ENCODE results near the gene OR6Q1. TPM values are rescaled to one million over a fixed set of nuclear protein-coding genes. Genes with fewer than 3 reads are reported as not detected.

The OR6Q1 gene
- polyA plus RNA-seq, 1 donor (not counting 4 experiments of a cell fraction or from before 2014, with no cell fraction given), result not detected

GRCh38 chr11:58059007-58059350 is 28.2 kb downstream of the OR6Q1 start:
- dilution Hi-C loops (cut with MboI; ENCODE audit: extremely low pct_ligation_motif_present, low sequenced_read_pairs), result no loop called here
- Histone ChIP-seq H3K4me2 (ENCODE audit: control insufficient read depth, extremely low read depth, insufficient read depth, low read depth, low read length) (peak overlapping the region; percentile 34), H4K20me1 (ENCODE audit: control insufficient read depth, extremely low read depth, insufficient read depth, low read length) (no peaks in the 10 kb centered on the region), H3K36me3 (ENCODE audit: control insufficient read depth in 2 of 2, extremely low read depth in 1 of 2, insufficient read depth in 2 of 2, low read length in 2 of 2) (no peaks in the 10 kb centered on the region), H3K4me1 (ENCODE audit: control insufficient read depth, extremely low read depth, insufficient read depth, low read length) (peaks cover 42% of the 10 kb centered on the region), H3K4me3 (ENCODE audit: control insufficient read depth in 2 of 3, extremely low read depth in 1 of 3, insufficient read depth in 2 of 3, low read depth in 1 of 3, low read length in 3 of 3) (no peak overlapping the region), H2AFZ (ENCODE audit: control insufficient read depth, low read length) (no peak overlapping the region), H3K9me1 (ENCODE audit: control insufficient read depth, extremely low read depth, insufficient read depth, low read length) (no peaks in the 10 kb centered on the region), H3K27ac (ENCODE audit: control insufficient read depth, insufficient read depth, low read length) (peak overlapping the region; percentile 45), H3K79me2 (ENCODE audit: control insufficient read depth, insufficient read depth, low read length) (no peaks in the 10 kb centered on the region), H3K9ac (ENCODE audit: control insufficient read depth, extremely low read depth, insufficient read depth, low read length) (peak overlapping the region; percentile 19), H3K9me3 (ENCODE audit: control insufficient read depth, low read depth, low read length) (no peaks in the 10 kb centered on the region), H3K27me3 (ENCODE audit: control insufficient read depth, extremely low read depth, insufficient read depth, low read length) (no peaks in the 10 kb centered on the region)
- DNase-seq (ENCODE audit: low read depth, low spot score) (peak; percentile 48), FAIRE-seq (peak; percentile 67)
- TF ChIP-seq EZH2 (IDR thresholded peaks at IDR 0.05; ENCODE audit: low read length) (no peak), CTCF (optimal IDR thresholded peaks at IDR 0.05 in 1 of 3, IDR thresholded peaks at IDR 0.05 in 1 of 3, conservative IDR thresholded peaks at IDR 0.05 in 1 of 3; ENCODE audit: extremely low read depth in 1 of 3, insufficient read depth in 2 of 3, low read length in 3 of 3) (no peak)

GRCh38 chr11:58060535-58060934 is 29.8 kb downstream of the OR6Q1 start:
- Histone ChIP-seq H3K9me1 (ENCODE audit: control insufficient read depth, extremely low read depth, insufficient read depth, low read length) (no peaks in the 10 kb centered on the region), H3K4me3 (ENCODE audit: control insufficient read depth in 2 of 3, extremely low read depth in 1 of 3, insufficient read depth in 2 of 3, low read depth in 1 of 3, low read length in 3 of 3) (no peak overlapping the region), H4K20me1 (ENCODE audit: control insufficient read depth, extremely low read depth, insufficient read depth, low read length) (no peaks in the 10 kb centered on the region), H3K27ac (ENCODE audit: control insufficient read depth, insufficient read depth, low read length) (peak overlapping the region; percentile 75), H2AFZ (ENCODE audit: control insufficient read depth, low read length) (no peak overlapping the region), H3K4me1 (ENCODE audit: control insufficient read depth, extremely low read depth, insufficient read depth, low read length) (peaks cover 42% of the 10 kb centered on the region), H3K36me3 (ENCODE audit: control insufficient read depth in 2 of 2, extremely low read depth in 1 of 2, insufficient read depth in 2 of 2, low read length in 2 of 2) (no peaks in the 10 kb centered on the region), H3K9me3 (ENCODE audit: control insufficient read depth, low read depth, low read length) (no peaks in the 10 kb centered on the region), H3K79me2 (ENCODE audit: control insufficient read depth, insufficient read depth, low read length) (no peaks in the 10 kb centered on the region), H3K9ac (ENCODE audit: control insufficient read depth, extremely low read depth, insufficient read depth, low read length) (no peak overlapping the region), H3K4me2 (ENCODE audit: control insufficient read depth, extremely low read depth, insufficient read depth, low read depth, low read length) (no peak overlapping the region), H3K27me3 (ENCODE audit: control insufficient read depth, extremely low read depth, insufficient read depth, low read length) (no peaks in the 10 kb centered on the region)
- dilution Hi-C loops (cut with MboI; ENCODE audit: extremely low pct_ligation_motif_present, low sequenced_read_pairs), result no loop called here
- DNase-seq (ENCODE audit: low read depth, low spot score) (no peak), FAIRE-seq (no peak)
- no peak for TF ChIP-seq EZH2 (IDR thresholded peaks at IDR 0.05; ENCODE audit: low read length)
- no peak for TF ChIP-seq CTCF (optimal IDR thresholded peaks at IDR 0.05 in 1 of 3, IDR thresholded peaks at IDR 0.05 in 1 of 3, conservative IDR thresholded peaks at IDR 0.05 in 1 of 3; ENCODE audit: extremely low read depth in 1 of 3, insufficient read depth in 2 of 3, low read length in 3 of 3)

All from keratinocyte (primary cell).